ENCODE measurements around the gene PRDX1.

PRDX1 gene

GRCh38 chr1:45557422-45557944, 35.8 kb upstream of the PRDX1 start:
- TF ChIP-seq Cebpa-rat (IDR thresholded peaks at IDR 0.05), result no peak
- Histone ChIP-seq H4K20me1 (peaks cover 15 to 100% (median 62%) of the 10 kb centered on the region in 11 experiments; a peak in 18 of 22 replicates), H3K9ac (peak overlapping the region in 8 of 11 experiments; percentile 2 to 50 (median 32); a peak in 8 of 22 replicates)

GRCh38 chr1:45554198-45554597, 32.5 kb upstream of the PRDX1 start:
- TF ChIP-seq Cebpa-rat (IDR thresholded peaks at IDR 0.05), result no peak
- Histone ChIP-seq H3K4me1 (peaks cover 59 to 85% (median 76%) of the 10 kb centered on the region in 10 experiments), H3K4me3 (peak overlapping the region in 1 of 10 experiments; percentile 9; a peak in 1 of 20 replicates), H3K36me3 (peaks cover 58 to 74% (median 70%) of the 10 kb centered on the region in 11 experiments), H4K20me1 (peaks cover 0 to 76% (median 46%) of the 10 kb centered on the region in 11 experiments; a peak in 16 of 22 replicates), H3K27me3 (no peaks in the 10 kb centered on the region), H3K4me2 (peak overlapping the region; percentile 2 to 99 (median 44); a peak in 18 of 22 replicates), H3K27ac (no peak overlapping the region; a peak in 1 of 22 replicates), H3K9me3 (replicated peaks in 1 of 11) (no peaks in the 10 kb centered on the region), H3K9ac (peak overlapping the region in 4 of 11 experiments; percentile 3 to 58 (median 29); a peak in 4 of 22 replicates)

More at GRCh38 chr1:45557422-45557944, 35.8 kb upstream of the PRDX1 start:
- Histone ChIP-seq H3K27ac (peak overlapping the region in 9 of 11 experiments; percentile 5 to 63 (median 24); a peak in 13 of 22 replicates), H3K4me3 (no peak overlapping the region), H3K4me2 (peak overlapping the region; percentile 1 to 96 (median 39); a peak in 19 of 22 replicates), H3K9me3 (replicated peaks in 1 of 11) (no peaks in the 10 kb centered on the region), H3K4me1 (peaks cover 37 to 85% (median 59%) of the 10 kb centered on the region in 10 experiments), H3K27me3 (no peaks in the 10 kb centered on the region), H3K36me3 (peaks cover 84 to 100% (median 97%) of the 10 kb centered on the region in 11 experiments)

GRCh38 chr1:45552331-45552730, 30.6 kb upstream of the PRDX1 start:
- Histone ChIP-seq H3K36me3 (peaks cover 43 to 55% (median 51%) of the 10 kb centered on the region in 11 experiments), H3K9ac (peak overlapping the region; percentile 72 to 87 (median 83); a peak in 21 of 22 replicates), H3K27ac (peak overlapping the region in 8 of 11 experiments; percentile 7 to 89 (median 84); a peak in 11 of 22 replicates), H3K4me1 (peaks cover 62 to 79% (median 72%) of the 10 kb centered on the region in 10 experiments), H3K27me3 (no peaks in the 10 kb centered on the region), H4K20me1 (peaks cover 0 to 57% (median 27%) of the 10 kb centered on the region in 11 experiments; a peak in 13 of 22 replicates), H3K4me3 (peak overlapping the region; percentile 68 to 82 (median 76)), H3K9me3 (replicated peaks in 1 of 11) (no peaks in the 10 kb centered on the region), H3K4me2 (peak overlapping the region; percentile 78 to 99 (median 94))
- no peak for TF ChIP-seq Cebpa-rat (IDR thresholded peaks at IDR 0.05)

- Histone ChIP-seq H3K4me2 (peak overlapping the region; percentile 78 to 99 (median 94)), H3K36me3 (peaks cover 42 to 50% (median 46%) of the 10 kb centered on the region in 11 experiments), H4K20me1 (peaks cover 0 to 50% (median 22%) of the 10 kb centered on the region in 11 experiments; a peak in 13 of 22 replicates), H3K9ac (peak overlapping the region; percentile 72 to 87 (median 83)), H3K9me3 (replicated peaks in 1 of 11) (no peaks in the 10 kb centered on the region), H3K27ac (peak overlapping the region; percentile 61 to 89 (median 83); a peak in 21 of 22 replicates), H3K27me3 (no peaks in the 10 kb centered on the region), H3K4me3 (peak overlapping the region; percentile 68 to 82 (median 76)), H3K4me1 (peaks cover 62 to 79% (median 72%) of the 10 kb centered on the region in 10 experiments)
- TF ChIP-seq Cebpa-rat (IDR thresholded peaks at IDR 0.05), result no peak
Observed at GRCh38 chr1:45551684-45552083, 30.0 kb upstream of the PRDX1 start.

- peak within 1 kb of the TSS; percentile 61 to 89 (median 83) for H3K27ac ChIP-seq
- H3K27me3 ChIP-seq, result no peaks in the 10 kb centered on the region
- H3K4me1 ChIP-seq, result peaks cover 62 to 79% (median 72%) of the 10 kb centered on the region in 10 experiments
- no peaks in the 10 kb centered on the region for H3K9me3 ChIP-seq (replicated peaks in 1 of 11)
- TF ChIP-seq Cebpa-rat (IDR thresholded peaks at IDR 0.05), result no peak
- peak within 1 kb of the TSS; percentile 78 to 99 (median 94) for H3K4me2 ChIP-seq
- H3K9ac ChIP-seq, result peak within 1 kb of the TSS; percentile 72 to 87 (median 83)
- peaks cover 32 to 40% (median 36%) of the 10 kb centered on the region in 11 experiments for H3K36me3 ChIP-seq
- H3K4me3 ChIP-seq, result peak within 1 kb of the TSS; percentile 68 to 82 (median 76)
- peaks cover 0 to 40% (median 18%) of the 10 kb centered on the region in 11 experiments; a peak in 13 of 22 replicates for H4K20me1 ChIP-seq
Observed at GRCh38 chr1:45550401-45551351, 29.0 kb upstream of the PRDX1 start, which contains the start of gene AKR1A1. Gene AKR1A1, plus strand, starts transcription at chr1:45550826. Its CDS starts 10,969 bp downstream, at chr1:45561795.

GRCh38 chr1:45545553-45546310, 24.0 kb upstream of the PRDX1 start:
- Histone ChIP-seq H3K4me2 (peak overlapping the region; percentile 84 to 100 (median 94)), H3K9ac (peak overlapping the region; percentile 46 to 83 (median 77); a peak in 21 of 22 replicates), H3K27ac (peak overlapping the region; percentile 54 to 97 (median 94); a peak in 21 of 22 replicates), H3K9me3 (replicated peaks in 1 of 11) (no peaks in the 10 kb centered on the region), H4K20me1 (no peaks in the 10 kb centered on the region; a peak in 1 of 22 replicates), H3K4me3 (peak overlapping the region in 8 of 10 experiments; percentile 2 to 50 (median 19); a peak in 11 of 20 replicates), H3K27me3 (no peaks in the 10 kb centered on the region), H3K4me1 (peaks cover 75 to 93% (median 85%) of the 10 kb centered on the region in 10 experiments), H3K36me3 (no peaks in the 10 kb centered on the region)
- peak in 2 of 11 experiments; percentile 6 to 41; a peak in 1 of 22 replicates for TF ChIP-seq Cebpa-rat (IDR thresholded peaks at IDR 0.05)

GRCh38 chr1:45545019-45545493, 23.4 kb upstream of the PRDX1 start:
- Histone ChIP-seq H3K27me3 (no peaks in the 10 kb centered on the region), H3K4me1 (peaks cover 79 to 95% (median 88%) of the 10 kb centered on the region in 10 experiments), H3K4me2 (peak overlapping the region; percentile 84 to 100 (median 94)), H3K9me3 (replicated peaks in 1 of 11) (peaks cover 0 to 3% (median 0%) of the 10 kb centered on the region in 11 experiments; a peak in 1 of 22 replicates), H3K9ac (peak overlapping the region; percentile 44 to 83 (median 77); a peak in 21 of 22 replicates), H3K4me3 (peak overlapping the region in 9 of 10 experiments; percentile 8 to 60 (median 40); a peak in 14 of 20 replicates), H3K27ac (peak overlapping the region; percentile 54 to 97 (median 94); a peak in 21 of 22 replicates), H3K36me3 (no peaks in the 10 kb centered on the region), H4K20me1 (no peaks in the 10 kb centered on the region; a peak in 1 of 22 replicates)
- TF ChIP-seq Cebpa-rat (IDR thresholded peaks at IDR 0.05), result no peak
